ENCODE results near the gene NIT1. TPM values are rescaled to one million over a fixed set of nuclear protein-coding genes. Genes with fewer than 3 reads are reported as not detected.

The NIT1 gene
- total and polyA plus RNA-seq, 10 of the 15 experiments (the other 5 are each of a cell fraction or from before 2014, with no cell fraction given): 19.2 to 54.4 (median 28.3) TPM

- TF ChIP-seq, protein P1, sequence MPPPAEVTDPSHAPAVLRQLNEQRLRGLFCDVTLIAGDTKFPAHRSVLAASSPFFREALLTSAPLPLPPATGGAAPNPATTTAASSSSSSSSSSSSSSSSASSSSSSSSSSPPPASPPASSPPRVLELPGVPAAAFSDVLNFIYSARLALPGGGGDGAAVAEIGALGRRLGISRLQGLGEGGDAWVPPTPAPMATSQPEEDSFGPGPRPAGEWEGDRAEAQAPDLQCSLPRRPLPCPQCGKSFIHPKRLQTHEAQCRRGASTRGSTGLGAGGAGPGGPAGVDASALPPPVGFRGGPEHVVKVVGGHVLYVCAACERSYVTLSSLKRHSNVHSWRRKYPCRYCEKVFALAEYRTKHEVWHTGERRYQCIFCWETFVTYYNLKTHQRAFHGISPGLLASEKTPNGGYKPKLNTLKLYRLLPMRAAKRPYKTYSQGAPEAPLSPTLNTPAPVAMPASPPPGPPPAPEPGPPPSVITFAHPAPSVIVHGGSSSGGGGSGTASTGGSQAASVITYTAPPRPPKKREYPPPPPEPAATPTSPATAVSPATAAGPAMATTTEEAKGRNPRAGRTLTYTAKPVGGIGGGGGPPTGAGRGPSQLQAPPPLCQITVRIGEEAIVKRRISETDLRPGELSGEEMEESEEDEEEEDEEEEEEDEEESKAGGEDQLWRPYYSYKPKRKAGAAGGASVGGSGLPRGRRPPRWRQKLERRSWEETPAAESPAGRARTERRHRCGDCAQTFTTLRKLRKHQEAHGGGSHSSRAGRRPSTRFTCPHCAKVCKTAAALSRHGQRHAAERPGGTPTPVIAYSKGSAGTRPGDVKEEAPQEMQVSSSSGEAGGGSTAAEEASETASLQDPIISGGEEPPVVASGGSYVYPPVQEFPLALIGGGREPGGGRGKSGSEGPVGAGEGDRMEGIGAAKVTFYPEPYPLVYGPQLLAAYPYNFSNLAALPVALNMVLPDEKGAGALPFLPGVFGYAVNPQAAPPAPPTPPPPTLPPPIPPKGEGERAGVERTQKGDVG (CRISPR knock-in tag; IDR thresholded peaks at IDR 0.05): no peak
- TF ChIP-seq NFIC (IDR thresholded peaks at IDR 0.05; ENCODE audit: low read depth, low read length) (no peak), LARP7 (IDR thresholded peaks at IDR 0.05) (no peak), CHD2 (IDR thresholded peaks at IDR 0.05; ENCODE audit: borderline replicate concordance, low read depth, low read length) (0 out of 2 replicates have a peak, but pooled peaks have one; percentile 44), TARDBP (IDR thresholded peaks at IDR 0.05; ENCODE audit: borderline replicate concordance) (no peak), CEBPZ (IDR thresholded peaks at IDR 0.05; ENCODE audit: low read depth, low read length) (no peak), MXI1 (IDR thresholded peaks at IDR 0.05; ENCODE audit: low read depth, low read length) (no peak), SMC3 (IDR thresholded peaks at IDR 0.05; ENCODE audit: borderline replicate concordance, low read length) (no peak), MYB (IDR thresholded peaks at IDR 0.05; ENCODE audit: borderline replicate concordance, low read depth, low read length) (0 out of 2 replicates have a peak, but pooled peaks have one; percentile 22), SPI1 (IDR thresholded peaks at IDR 0.05; ENCODE audit: borderline replicate concordance, insufficient read depth, low read depth, low read length) (no peak), NR2C2 (IDR thresholded peaks at IDR 0.05; ENCODE audit: borderline replicate concordance, control insufficient read depth, insufficient read length, low read depth) (no peak), BCL11A (IDR thresholded peaks at IDR 0.05; ENCODE audit: low read depth, low read length) (no peak), EP300 (IDR thresholded peaks at IDR 0.05; ENCODE audit: borderline replicate concordance in 1 of 2, control insufficient read depth in 1 of 2, low read depth in 2 of 2, low read length in 2 of 2) (no peak), PAX5 (IDR thresholded peaks at IDR 0.05; ENCODE audit: borderline replicate concordance, low read depth, low read length) (no peak)
- TF ChIP-seq, protein P2, sequence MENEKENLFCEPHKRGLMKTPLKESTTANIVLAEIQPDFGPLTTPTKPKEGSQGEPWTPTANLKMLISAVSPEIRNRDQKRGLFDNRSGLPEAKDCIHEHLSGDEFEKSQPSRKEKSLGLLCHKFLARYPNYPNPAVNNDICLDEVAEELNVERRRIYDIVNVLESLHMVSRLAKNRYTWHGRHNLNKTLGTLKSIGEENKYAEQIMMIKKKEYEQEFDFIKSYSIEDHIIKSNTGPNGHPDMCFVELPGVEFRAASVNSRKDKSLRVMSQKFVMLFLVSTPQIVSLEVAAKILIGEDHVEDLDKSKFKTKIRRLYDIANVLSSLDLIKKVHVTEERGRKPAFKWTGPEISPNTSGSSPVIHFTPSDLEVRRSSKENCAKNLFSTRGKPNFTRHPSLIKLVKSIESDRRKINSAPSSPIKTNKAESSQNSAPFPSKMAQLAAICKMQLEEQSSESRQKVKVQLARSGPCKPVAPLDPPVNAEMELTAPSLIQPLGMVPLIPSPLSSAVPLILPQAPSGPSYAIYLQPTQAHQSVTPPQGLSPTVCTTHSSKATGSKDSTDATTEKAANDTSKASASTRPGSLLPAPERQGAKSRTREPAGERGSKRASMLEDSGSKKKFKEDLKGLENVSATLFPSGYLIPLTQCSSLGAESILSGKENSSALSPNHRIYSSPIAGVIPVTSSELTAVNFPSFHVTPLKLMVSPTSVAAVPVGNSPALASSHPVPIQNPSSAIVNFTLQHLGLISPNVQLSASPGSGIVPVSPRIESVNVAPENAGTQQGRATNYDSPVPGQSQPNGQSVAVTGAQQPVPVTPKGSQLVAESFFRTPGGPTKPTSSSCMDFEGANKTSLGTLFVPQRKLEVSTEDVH (IDR thresholded peaks at IDR 0.05; ENCODE audit: low read depth, partially characterized antibody): no peak
- TF ChIP-seq, protein P3, sequence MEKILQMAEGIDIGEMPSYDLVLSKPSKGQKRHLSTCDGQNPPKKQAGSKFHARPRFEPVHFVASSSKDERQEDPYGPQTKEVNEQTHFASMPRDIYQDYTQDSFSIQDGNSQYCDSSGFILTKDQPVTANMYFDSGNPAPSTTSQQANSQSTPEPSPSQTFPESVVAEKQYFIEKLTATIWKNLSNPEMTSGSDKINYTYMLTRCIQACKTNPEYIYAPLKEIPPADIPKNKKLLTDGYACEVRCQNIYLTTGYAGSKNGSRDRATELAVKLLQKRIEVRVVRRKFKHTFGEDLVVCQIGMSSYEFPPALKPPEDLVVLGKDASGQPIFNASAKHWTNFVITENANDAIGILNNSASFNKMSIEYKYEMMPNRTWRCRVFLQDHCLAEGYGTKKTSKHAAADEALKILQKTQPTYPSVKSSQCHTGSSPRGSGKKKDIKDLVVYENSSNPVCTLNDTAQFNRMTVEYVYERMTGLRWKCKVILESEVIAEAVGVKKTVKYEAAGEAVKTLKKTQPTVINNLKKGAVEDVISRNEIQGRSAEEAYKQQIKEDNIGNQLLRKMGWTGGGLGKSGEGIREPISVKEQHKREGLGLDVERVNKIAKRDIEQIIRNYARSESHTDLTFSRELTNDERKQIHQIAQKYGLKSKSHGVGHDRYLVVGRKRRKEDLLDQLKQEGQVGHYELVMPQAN (conservative IDR thresholded peaks at IDR 0.05): no peak
Observed at GRCh38 chr1:161159087-161159912, 41.4 kb downstream of the NIT1 start, which contains the start of gene USP21 (continued).

Measured in GM12878 (cell line).